H1 (cell line): ENCODE data around the gene CPNE8. TPM values are rescaled to one million over a fixed set of nuclear protein-coding genes. Genes with fewer than 3 reads are reported as not detected.

Experiments used
- BRCA1 ChIP-seq: IDR thresholded peaks from 2 replicates; pipeline ENCODE4 v1.6.1; 2012; ENCODE audit warnings: low read depth, low read length, improper control_type of control experiment
- polyA plus RNA-seq, 7 experiments: library from polyadenylated mRNA; depleted of rRNA in 3 of 7; stranded (reverse) in 5 of 7; unstranded in 2 of 7; fragments of >200 nt in 5 of 7; fragments of 200-250 nt in 2 of 7; gene quantifications; 1 replicate in 5 of 7; 2 replicates in 1 of 7; 4 replicates in 1 of 7; pipeline versions ENCODE4 v1.2.1 to v1.2.3, GENCODE V29; 2011 to 2013; ENCODE audit warnings: missing spikeins in 2 of 7, mixed read lengths in 2 of 7
- total RNA-seq: library from RNA; stranded (reverse); fragmentation: NEBNext Ultra II Directional; extraction: Animal tissue kit (Norgen Biotek cat#: 25700); gene quantifications from 2 replicates; pipeline ENCODE4 v1.2.1, GENCODE V29; 2021
- TF ChIP-seq, protein P1 (sequence below): fragments of 300-600 bp; sonication (generic); IDR thresholded peaks from 2 replicates; pipeline ENCODE4 v1.7.1; 2012; ENCODE audit warnings: low read length, moderate library complexity, mild to moderate bottlenecking, inconsistent platforms; ENCODE audit not compliant: insufficient replicate concordance

The CPNE8 gene
- total and polyA plus RNA-seq, 2 of the 8 experiments (the other 6 are each of a cell fraction or from before 2014, with no cell fraction given) = 2.5 to 6.8 TPM

GRCh38 chr12:38949363-38949762, 44.0 kb upstream of the CPNE8 start (continued):
- TF ChIP-seq, protein P1, sequence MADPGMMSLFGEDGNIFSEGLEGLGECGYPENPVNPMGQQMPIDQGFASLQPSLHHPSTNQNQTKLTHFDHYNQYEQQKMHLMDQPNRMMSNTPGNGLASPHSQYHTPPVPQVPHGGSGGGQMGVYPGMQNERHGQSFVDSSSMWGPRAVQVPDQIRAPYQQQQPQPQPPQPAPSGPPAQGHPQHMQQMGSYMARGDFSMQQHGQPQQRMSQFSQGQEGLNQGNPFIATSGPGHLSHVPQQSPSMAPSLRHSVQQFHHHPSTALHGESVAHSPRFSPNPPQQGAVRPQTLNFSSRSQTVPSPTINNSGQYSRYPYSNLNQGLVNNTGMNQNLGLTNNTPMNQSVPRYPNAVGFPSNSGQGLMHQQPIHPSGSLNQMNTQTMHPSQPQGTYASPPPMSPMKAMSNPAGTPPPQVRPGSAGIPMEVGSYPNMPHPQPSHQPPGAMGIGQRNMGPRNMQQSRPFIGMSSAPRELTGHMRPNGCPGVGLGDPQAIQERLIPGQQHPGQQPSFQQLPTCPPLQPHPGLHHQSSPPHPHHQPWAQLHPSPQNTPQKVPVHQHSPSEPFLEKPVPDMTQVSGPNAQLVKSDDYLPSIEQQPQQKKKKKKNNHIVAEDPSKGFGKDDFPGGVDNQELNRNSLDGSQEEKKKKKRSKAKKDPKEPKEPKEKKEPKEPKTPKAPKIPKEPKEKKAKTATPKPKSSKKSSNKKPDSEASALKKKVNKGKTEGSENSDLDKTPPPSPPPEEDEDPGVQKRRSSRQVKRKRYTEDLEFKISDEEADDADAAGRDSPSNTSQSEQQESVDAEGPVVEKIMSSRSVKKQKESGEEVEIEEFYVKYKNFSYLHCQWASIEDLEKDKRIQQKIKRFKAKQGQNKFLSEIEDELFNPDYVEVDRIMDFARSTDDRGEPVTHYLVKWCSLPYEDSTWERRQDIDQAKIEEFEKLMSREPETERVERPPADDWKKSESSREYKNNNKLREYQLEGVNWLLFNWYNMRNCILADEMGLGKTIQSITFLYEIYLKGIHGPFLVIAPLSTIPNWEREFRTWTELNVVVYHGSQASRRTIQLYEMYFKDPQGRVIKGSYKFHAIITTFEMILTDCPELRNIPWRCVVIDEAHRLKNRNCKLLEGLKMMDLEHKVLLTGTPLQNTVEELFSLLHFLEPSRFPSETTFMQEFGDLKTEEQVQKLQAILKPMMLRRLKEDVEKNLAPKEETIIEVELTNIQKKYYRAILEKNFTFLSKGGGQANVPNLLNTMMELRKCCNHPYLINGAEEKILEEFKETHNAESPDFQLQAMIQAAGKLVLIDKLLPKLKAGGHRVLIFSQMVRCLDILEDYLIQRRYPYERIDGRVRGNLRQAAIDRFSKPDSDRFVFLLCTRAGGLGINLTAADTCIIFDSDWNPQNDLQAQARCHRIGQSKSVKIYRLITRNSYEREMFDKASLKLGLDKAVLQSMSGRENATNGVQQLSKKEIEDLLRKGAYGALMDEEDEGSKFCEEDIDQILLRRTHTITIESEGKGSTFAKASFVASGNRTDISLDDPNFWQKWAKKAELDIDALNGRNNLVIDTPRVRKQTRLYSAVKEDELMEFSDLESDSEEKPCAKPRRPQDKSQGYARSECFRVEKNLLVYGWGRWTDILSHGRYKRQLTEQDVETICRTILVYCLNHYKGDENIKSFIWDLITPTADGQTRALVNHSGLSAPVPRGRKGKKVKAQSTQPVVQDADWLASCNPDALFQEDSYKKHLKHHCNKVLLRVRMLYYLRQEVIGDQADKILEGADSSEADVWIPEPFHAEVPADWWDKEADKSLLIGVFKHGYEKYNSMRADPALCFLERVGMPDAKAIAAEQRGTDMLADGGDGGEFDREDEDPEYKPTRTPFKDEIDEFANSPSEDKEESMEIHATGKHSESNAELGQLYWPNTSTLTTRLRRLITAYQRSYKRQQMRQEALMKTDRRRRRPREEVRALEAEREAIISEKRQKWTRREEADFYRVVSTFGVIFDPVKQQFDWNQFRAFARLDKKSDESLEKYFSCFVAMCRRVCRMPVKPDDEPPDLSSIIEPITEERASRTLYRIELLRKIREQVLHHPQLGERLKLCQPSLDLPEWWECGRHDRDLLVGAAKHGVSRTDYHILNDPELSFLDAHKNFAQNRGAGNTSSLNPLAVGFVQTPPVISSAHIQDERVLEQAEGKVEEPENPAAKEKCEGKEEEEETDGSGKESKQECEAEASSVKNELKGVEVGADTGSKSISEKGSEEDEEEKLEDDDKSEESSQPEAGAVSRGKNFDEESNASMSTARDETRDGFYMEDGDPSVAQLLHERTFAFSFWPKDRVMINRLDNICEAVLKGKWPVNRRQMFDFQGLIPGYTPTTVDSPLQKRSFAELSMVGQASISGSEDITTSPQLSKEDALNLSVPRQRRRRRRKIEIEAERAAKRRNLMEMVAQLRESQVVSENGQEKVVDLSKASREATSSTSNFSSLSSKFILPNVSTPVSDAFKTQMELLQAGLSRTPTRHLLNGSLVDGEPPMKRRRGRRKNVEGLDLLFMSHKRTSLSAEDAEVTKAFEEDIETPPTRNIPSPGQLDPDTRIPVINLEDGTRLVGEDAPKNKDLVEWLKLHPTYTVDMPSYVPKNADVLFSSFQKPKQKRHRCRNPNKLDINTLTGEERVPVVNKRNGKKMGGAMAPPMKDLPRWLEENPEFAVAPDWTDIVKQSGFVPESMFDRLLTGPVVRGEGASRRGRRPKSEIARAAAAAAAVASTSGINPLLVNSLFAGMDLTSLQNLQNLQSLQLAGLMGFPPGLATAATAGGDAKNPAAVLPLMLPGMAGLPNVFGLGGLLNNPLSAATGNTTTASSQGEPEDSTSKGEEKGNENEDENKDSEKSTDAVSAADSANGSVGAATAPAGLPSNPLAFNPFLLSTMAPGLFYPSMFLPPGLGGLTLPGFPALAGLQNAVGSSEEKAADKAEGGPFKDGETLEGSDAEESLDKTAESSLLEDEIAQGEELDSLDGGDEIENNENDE = no peak
- no peak for TF ChIP-seq BRCA1
